WERI-Rb-1 (cell line): ENCODE measurements around the gene SLC19A2.

ENCODE experiments used
- DNase-seq: peaks from one replicate; pipeline ENCODE4 v3.0.0-alpha.2; 2020
- H3K27ac ChIP-seq: fragments of 250-450 bp; sonication (Bioruptor Pico); 2 replicates; pipeline ENCODE4 v1.5.1; 2020; ENCODE audit warnings: mild to moderate bottlenecking, moderate library complexity
- H3K27me3 ChIP-seq: fragments of 250-450 bp; sonication (Bioruptor Pico); 2 replicates; pipeline ENCODE4 v1.5.1; 2021; ENCODE audit warnings: mild to moderate bottlenecking, low read depth, moderate library complexity; ENCODE audit not compliant: insufficient read depth, severe bottlenecking
- H3K36me3 ChIP-seq: fragments of 250-450 bp; sonication (Bioruptor Pico); 2 replicates; pipeline ENCODE4 v1.5.1; 2020; ENCODE audit warnings: mild to moderate bottlenecking, moderate library complexity
- H3K4me3 ChIP-seq: 2 replicates; pipeline ENCODE4 v1.5.1; 2011; ENCODE audit warnings: low read depth, mild to moderate bottlenecking, control low read depth, low read length
- H3K9me3 ChIP-seq: fragments of 250-450 bp; sonication (Bioruptor Pico); 2 replicates; pipeline ENCODE4 v1.5.1; 2021; ENCODE audit warnings: mild to moderate bottlenecking, moderate library complexity; ENCODE audit not compliant: severe bottlenecking
- CTCF ChIP-seq: IDR thresholded peaks from 2 replicates; pipeline ENCODE4 v1.5.1; 2011; ENCODE audit warnings: low read depth, mild to moderate bottlenecking, control low read depth, inconsistent platforms, low read length

The SLC19A2 gene

GRCh38 chr1:169523904-169524303, 38.2 kb upstream of the SLC19A2 start:
- Histone ChIP-seq H3K27me3 (no peaks in the 10 kb centered on the region), H3K36me3 (no peaks in the 10 kb centered on the region), H3K9me3 (no peaks in the 10 kb centered on the region), H3K4me3 (no peak overlapping the region), H3K27ac (no peak overlapping the region)
- no peak for DNase-seq
- no peak for TF ChIP-seq CTCF

- no peaks in the 10 kb centered on the region for H3K36me3 ChIP-seq
- H3K4me3 ChIP-seq = no peak overlapping the region
- H3K27me3 ChIP-seq = no peaks in the 10 kb centered on the region
- H3K9me3 ChIP-seq = no peaks in the 10 kb centered on the region
- DNase-seq = no peak
- TF ChIP-seq CTCF = no peak
- no peak overlapping the region for H3K27ac ChIP-seq
These were observed 35.5 kb upstream of the SLC19A2 start for GRCh38 chr1:169521226-169521625.

GRCh38 chr1:169517558-169518186, 31.9 kb upstream of the SLC19A2 start:
- Histone ChIP-seq H3K27ac (no peak overlapping the region), H3K27me3 (no peaks in the 10 kb centered on the region), H3K9me3 (no peaks in the 10 kb centered on the region), H3K36me3 (no peaks in the 10 kb centered on the region), H3K4me3 (no peak overlapping the region)
- TF ChIP-seq CTCF = no peak
- no peak for DNase-seq

- no peaks in the 10 kb centered on the region for H3K27me3 ChIP-seq
- TF ChIP-seq CTCF = no peak
- no peak overlapping the region for H3K4me3 ChIP-seq
- no peak for DNase-seq
- H3K27ac ChIP-seq = no peak overlapping the region
- no peaks in the 10 kb centered on the region for H3K9me3 ChIP-seq
- no peaks in the 10 kb centered on the region for H3K36me3 ChIP-seq
These were observed 29.9 kb upstream of the SLC19A2 start for GRCh38 chr1:169515641-169516040.

GRCh38 chr1:169514566-169515270, 29.0 kb upstream of the SLC19A2 start:
- H3K9me3 ChIP-seq = no peaks in the 10 kb centered on the region
- no peaks in the 10 kb centered on the region for H3K27me3 ChIP-seq
- TF ChIP-seq CTCF = no peak
- DNase-seq = no peak
- H3K27ac ChIP-seq = no peak overlapping the region
- H3K4me3 ChIP-seq = no peak overlapping the region
- no peaks in the 10 kb centered on the region for H3K36me3 ChIP-seq
